ENCODE results near the gene NUP93.
"Not testable (repeated sequence)": the region's sequence is repeated elsewhere in the genome, so short reads cannot be mapped to it uniquely, and the experiment has no call there.

Gene NUP93

GRCh38 chr16:56870276-56870888 lies 140.5 kb downstream of the NUP93 start:
- no peak for DNase-seq (ENCODE audit: low spot score)

GRCh38 chr16:56871172-56871593 lies 141.3 kb downstream of the NUP93 start:
- DNase-seq (ENCODE audit: low spot score) = no peak

DNA sequence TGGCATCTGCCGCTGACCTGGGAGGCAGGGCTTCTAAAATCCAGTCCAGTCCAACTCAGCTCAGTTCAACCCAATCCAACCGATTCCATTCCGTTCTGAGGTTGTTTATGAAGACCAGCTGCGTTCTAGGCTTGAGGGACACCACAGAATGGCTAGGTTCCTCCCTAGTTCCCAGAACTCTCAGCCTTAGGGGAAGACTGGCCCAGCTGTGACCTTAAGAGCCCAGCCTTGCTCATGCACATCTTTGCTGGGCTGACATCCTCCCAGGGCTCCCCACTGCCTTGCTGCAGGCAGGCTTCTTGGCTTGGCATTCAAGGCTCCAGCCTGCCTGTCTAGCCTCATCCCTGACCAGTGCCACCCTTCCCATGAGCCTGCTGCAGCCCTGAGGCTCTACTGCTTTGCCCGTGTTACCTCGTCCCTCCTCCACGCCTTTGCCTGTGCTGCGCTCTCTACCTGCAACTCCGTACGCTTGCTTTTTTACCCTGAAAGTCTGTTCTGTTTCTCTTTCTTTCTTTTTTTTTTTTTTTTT lies 143.0 kb downstream of the NUP93 start:
- DNase-seq (ENCODE audit: low spot score) = no peak

DNA sequence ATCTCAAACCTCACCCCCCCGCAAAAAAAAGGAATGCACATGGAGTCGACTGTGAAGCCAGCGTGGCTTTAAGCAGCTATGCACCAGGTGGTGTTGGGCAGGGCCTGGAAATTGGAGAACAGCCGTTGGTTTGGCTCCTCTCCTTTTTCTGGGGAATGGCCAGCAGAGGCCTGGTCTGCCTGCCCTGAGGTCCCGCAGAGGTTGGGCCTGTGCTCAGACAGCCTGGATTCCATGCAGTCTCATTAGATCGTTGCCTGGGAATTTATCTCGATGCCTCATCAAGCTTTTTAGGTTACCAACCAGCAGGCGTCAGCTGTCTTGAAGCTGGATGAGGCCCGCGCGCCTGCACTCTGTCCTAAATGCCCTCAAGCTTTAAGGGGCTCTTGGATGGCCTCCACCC lies 144.9 kb downstream of the NUP93 start:
- DNase-seq (ENCODE audit: low spot score) = no peak

DNA sequence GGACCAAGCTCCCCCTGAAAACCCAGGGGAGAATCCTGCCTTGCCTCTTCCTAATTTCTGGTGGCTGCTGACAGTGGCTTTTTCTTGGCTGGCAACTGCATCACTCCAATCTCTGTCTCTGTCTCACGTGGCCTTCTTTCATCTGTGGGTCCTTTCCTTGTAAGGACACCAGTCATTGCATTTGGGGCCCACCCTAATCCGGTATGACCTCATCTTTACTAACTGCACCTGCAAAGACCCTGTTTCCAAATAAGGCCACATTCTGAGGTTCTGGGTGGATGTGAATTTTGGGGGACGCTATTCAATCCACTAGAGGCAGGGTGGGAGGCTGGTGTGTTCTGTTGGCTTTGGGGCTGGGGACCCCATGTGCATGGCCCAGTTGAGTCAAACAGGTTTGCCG lies 146.1 kb downstream of the NUP93 start:
- no peak for DNase-seq (ENCODE audit: low spot score)

GRCh38 chr16:56877486-56878182 lies 147.7 kb downstream of the NUP93 start:
- DNase-seq (ENCODE audit: low spot score) = no peak

DNA sequence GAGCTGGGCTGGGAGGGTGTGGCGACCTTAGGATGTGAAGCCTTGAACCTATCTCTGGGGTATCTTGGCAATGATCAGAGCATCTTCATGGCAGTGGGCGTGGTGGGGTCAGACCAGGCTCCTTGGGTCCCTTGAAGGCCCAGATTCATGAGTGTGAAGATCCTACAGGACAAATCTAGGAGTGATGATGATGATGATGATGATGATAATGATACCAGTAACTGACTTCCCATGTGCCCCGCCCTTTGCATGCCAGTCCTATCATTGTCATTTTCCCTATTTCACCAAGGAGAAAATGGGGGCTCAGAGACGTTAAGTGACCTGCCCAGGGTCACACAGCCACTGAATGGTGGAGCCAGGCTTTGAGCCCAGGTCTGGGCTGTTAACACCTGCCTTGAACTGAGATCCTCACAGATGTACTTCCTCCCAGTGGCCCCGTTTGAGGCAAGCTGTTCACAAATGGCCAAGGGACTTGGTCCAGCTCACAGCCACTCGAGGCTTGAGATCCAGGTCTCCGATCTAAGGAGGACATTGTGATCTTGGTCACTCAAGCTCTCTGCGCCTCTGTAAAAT lies 148.4 kb downstream of the NUP93 start:
- no peak for DNase-seq (ENCODE audit: low spot score)

GRCh38 chr16:56879276-56879675 lies 149.3 kb downstream of the NUP93 start:
- DNase-seq (ENCODE audit: low spot score) = no peak

DNA sequence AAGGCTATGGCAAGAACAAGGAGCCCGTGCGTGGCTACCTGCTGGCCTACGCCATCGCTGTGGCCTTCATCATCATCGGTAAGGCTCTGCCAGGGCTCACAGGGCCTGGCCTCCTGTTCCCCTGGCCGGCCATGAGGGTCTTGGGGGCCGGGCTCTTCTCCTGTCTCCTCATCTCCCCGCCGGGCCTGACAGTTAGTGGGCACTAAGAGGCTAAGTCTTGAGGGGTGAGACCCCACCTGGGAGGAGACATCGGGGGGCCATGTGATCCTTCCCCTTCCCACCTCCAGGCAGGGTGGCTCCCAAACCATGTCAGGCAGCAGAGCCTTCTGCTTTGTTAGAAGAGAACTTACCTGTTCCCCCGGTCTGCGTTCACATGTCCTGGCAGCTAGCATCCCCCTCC lies 150.2 kb downstream of the NUP93 start:
- no peak for DNase-seq (ENCODE audit: low spot score)

DNA sequence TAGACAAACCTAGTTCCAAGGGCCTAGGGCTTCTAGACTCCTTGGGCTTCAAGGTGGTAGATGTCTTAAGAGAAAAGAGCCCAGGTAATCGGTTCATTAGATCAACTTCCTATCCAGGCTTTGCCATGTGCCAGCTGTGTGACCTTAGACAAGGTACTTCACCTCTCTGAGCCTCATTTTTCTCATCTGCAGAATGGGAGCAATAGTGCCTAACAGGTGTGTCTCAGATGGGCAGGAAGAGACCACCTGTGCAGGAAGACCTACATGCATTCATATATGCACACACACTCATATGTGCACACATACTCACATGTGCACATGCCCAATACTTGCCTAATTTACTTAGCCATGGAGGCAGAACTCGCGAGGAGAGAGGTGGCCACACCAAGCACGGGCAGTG lies 150.8 kb downstream of the NUP93 start:
- no peak for DNase-seq (ENCODE audit: low spot score)

- no peak for DNase-seq (ENCODE audit: low spot score)
These were observed 152.3 kb downstream of the NUP93 start for GRCh38 chr16:56882077-56882800.

- DNase-seq (ENCODE audit: low spot score) = no peak
These were observed 153.7 kb downstream of the NUP93 start for GRCh38 chr16:56883586-56883985.

DNA sequence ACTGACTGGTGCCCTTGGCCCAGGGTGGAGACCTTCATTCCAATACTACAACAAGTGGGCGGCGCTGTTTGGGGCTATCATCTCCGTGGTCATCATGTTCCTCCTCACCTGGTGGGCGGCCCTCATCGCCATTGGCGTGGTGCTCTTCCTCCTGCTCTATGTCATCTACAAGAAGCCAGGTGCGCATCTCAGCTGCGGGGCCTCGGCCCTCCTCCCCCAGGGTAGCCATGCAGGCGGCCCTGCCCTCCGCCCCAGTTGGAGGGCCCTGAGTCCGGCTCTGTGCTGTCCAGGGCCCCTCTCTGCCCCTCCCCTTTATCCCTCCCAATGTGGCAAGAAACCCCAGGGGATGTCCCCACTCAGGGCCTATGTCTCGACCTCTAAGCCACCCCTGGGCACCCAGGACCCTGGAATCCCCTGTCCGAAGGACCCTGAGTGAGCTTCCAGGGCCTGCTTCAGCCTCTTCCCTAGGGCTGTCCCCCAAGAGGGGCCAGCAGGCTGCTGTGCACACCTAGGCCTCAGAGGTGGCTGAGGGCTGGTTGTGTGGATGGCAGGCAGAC lies 154.2 kb downstream of the NUP93 start:
- no peak for DNase-seq (ENCODE audit: low spot score)

GRCh38 chr16:56884929-56885328 lies 155.0 kb downstream of the NUP93 start:
- not testable (repeated sequence) for DNase-seq (ENCODE audit: low spot score)

- no peak for DNase-seq (ENCODE audit: low spot score)
These were observed 155.7 kb downstream of the NUP93 start for GRCh38 chr16:56885446-56886162.

GRCh38 chr16:56886296-56886695 lies 156.4 kb downstream of the NUP93 start:
- no peak for DNase-seq (ENCODE audit: low spot score)

- DNase-seq (ENCODE audit: low spot score) = no peak
These were observed 156.9 kb downstream of the NUP93 start for GRCh38 chr16:56886826-56887225.

DNA sequence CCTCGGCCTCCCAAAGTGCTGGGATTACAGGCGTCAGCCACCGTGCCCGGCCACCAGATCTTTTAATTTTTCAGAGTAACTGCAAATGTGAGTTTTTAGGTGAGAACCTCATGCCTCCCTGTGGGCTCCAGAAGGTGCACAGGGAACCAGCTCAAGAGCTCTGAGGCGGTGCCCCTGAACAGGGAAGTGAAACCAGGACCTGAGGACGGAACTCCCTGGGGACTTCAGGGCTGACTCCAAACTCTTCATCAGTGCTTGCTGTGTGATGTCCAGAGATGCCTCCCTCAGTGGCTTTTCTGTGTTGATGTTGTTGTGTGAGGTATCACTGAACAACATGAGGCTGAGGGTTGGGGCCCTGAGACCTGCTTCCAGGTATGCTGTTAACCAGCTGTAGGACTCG lies 158.9 kb downstream of the NUP93 start:
- no peak for DNase-seq (ENCODE audit: low spot score)

- no peak for DNase-seq (ENCODE audit: low spot score)
These were observed 159.3 kb downstream of the NUP93 start for GRCh38 chr16:56889206-56889605.

DNA sequence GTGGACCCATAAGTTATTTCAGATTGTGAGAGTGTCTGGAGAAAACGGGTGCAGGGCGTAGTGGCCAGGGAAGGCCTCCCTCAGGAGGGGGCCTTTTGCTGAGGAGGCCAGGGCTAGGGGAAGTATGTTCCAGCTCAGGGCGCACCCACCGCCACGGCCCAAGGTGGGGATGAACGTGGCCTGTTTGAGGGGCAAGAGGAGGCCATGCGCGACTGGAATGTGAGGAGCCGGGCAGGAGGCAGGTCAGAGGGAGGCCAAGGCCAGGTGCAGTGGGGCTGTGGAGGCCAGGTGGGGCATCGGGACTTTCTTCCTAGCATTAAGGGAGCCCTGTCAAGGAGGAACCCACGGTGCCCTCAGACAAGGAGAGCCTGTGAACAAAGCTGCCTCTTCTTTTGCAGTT lies 161.8 kb downstream of the NUP93 start:
- no peak for DNase-seq (ENCODE audit: low spot score)

DNA sequence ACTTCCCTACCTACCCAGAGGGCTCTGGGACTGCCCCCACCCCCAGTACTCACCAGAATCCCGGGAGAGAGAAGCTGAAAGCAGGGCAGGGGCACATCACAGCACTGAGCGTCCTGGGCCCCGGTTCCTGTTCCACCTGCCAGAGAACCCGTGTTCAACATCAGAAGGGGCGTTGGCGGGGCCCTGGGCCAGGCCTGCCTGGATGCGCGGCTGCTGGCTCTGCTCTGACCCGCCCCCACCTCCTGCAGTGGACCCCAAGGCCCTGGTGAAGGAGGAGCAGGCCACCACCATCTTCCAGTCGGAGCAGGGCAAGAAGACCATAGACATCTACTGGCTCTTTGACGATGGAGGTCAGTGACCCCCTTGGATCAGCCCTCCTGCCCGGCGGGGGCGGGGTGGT lies 162.8 kb downstream of the NUP93 start:
- no peak for DNase-seq (ENCODE audit: low spot score)

Data from Ammon's horn (tissue), 1 donor.